DND-41 (cell line): Measurements from ENCODE around the gene EDAR.

ENCODE experiments used
- EZH2 ChIP-seq: IDR thresholded peaks from 3 replicates; pipeline ENCODE4 v1.6.1; 2012; ENCODE audit warnings: borderline replicate concordance, low read depth, mild to moderate bottlenecking, moderate library complexity, low read length, inconsistent platforms; ENCODE audit not compliant: severe bottlenecking
- TF ChIP-seq, protein P1 (sequence below): IDR thresholded peaks from 2 replicates; pipeline ENCODE4 v1.5.1; 2012; ENCODE audit warnings: borderline replicate concordance, low read length, moderate library complexity, mild to moderate bottlenecking; ENCODE audit not compliant: poor library complexity, severe bottlenecking; ENCODE audit errors: extremely low read depth

DNA sequence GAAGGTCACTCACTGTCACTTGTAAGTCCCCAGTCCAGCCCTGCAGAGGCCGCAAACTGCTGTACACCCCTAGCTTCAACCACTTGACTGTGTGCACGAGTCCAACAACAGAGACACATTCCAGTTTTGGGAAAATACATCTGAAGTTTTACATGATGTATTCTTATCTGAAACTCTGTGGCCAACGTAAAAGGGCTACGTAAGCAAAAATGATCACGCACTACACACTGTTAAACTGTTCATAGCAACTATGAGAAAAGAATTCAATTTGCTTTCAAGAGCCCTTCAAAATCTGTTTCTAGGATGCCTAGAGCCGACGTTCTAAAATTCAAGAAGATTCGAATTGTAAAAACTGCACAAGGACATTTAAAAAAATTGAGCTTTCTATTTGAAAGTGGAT, 26.0 kb downstream of the EDAR start:
- TF ChIP-seq, protein P1, sequence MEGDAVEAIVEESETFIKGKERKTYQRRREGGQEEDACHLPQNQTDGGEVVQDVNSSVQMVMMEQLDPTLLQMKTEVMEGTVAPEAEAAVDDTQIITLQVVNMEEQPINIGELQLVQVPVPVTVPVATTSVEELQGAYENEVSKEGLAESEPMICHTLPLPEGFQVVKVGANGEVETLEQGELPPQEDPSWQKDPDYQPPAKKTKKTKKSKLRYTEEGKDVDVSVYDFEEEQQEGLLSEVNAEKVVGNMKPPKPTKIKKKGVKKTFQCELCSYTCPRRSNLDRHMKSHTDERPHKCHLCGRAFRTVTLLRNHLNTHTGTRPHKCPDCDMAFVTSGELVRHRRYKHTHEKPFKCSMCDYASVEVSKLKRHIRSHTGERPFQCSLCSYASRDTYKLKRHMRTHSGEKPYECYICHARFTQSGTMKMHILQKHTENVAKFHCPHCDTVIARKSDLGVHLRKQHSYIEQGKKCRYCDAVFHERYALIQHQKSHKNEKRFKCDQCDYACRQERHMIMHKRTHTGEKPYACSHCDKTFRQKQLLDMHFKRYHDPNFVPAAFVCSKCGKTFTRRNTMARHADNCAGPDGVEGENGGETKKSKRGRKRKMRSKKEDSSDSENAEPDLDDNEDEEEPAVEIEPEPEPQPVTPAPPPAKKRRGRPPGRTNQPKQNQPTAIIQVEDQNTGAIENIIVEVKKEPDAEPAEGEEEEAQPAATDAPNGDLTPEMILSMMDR, result no peak
- no peak for TF ChIP-seq EZH2
